GM23338 (cell line): ENCODE results near the gene RBFOX1. TPM values are rescaled to one million over a fixed set of nuclear protein-coding genes. Genes with fewer than 3 reads are reported as not detected.

Experiments used
- ATAC-seq: fragments of 200-7000 bp; cut with Tn5 transposase; 3 replicates; pipeline ENCODE4 v1.9.1; 2020
- DNase-seq: peaks from one replicate; pipeline ENCODE4 v3.0.0-alpha.2; 2015; ENCODE audit warnings: low spot score
- H2AFZ ChIP-seq: fragments of 200-600 bp; sonication (generic); 2 replicates; pipeline ENCODE4 v1.8.0; 2016; ENCODE audit warnings: antibody characterized with exemption, mild to moderate bottlenecking, moderate library complexity
- H3F3A ChIP-seq: fragments of 200-600 bp; sonication (generic); replicated peaks from 2 replicates; pipeline ENCODE4 v1.8.0; 2017; ENCODE audit warnings: antibody characterized with exemption, mixed run types, low read depth
- H3K27ac ChIP-seq: fragments of 200-600 bp; sonication (generic); 2 replicates; pipeline ENCODE4 v1.6.1; 2016; ENCODE audit warnings: low read depth
- H3K27me3 ChIP-seq: fragments of 200-600 bp; sonication (generic); 2 replicates; pipeline ENCODE4 v1.8.0; 2016; ENCODE audit warnings: mild to moderate bottlenecking, mixed run types, moderate library complexity; ENCODE audit not compliant: insufficient read depth
- H3K36me3 ChIP-seq: fragments of 200-600 bp; sonication (generic); 2 replicates; pipeline ENCODE4 v1.8.0; 2016; ENCODE audit warnings: mild to moderate bottlenecking; ENCODE audit not compliant: insufficient read depth
- H3K4me1 ChIP-seq: fragments of 200-600 bp; sonication (generic); 2 replicates; pipeline ENCODE4 v1.8.0; 2016; ENCODE audit warnings: mild to moderate bottlenecking, moderate library complexity; ENCODE audit not compliant: insufficient read depth
- H3K4me2 ChIP-seq: fragments of 200-600 bp; sonication (generic); 2 replicates; pipeline ENCODE4 v1.7.1; 2017; ENCODE audit warnings: mixed run types
- H3K4me3 ChIP-seq: fragments of 200-600 bp; sonication (generic); 2 replicates; pipeline ENCODE4 v1.6.1; 2016; ENCODE audit warnings: mixed run types
- H3K79me2 ChIP-seq: fragments of 200-600 bp; sonication (generic); replicated peaks from 2 replicates; pipeline ENCODE4 v1.8.0; 2017; ENCODE audit warnings: mild to moderate bottlenecking; ENCODE audit not compliant: insufficient read depth
- H3K9me2 ChIP-seq: fragments of 200-600 bp; sonication (generic); 2 replicates; pipeline ENCODE4 v1.8.0; 2017; ENCODE audit not compliant: insufficient read depth
- H4K20me1 ChIP-seq: fragments of 200-600 bp; sonication (generic); replicated peaks from 2 replicates; pipeline ENCODE4 v1.8.0; 2017; ENCODE audit warnings: mild to moderate bottlenecking; ENCODE audit not compliant: insufficient read depth
- H3K27ac Mint-ChIP-seq: 2 replicates; pipeline ENCODE4 v1.8.0; 2020; ENCODE audit warnings: inconsistent platforms, mild to moderate bottlenecking, moderate library complexity, mixed read lengths
- H3K27me3 Mint-ChIP-seq: 3 replicates; pipeline ENCODE4 v1.8.0; 2022; ENCODE audit warnings: low read depth, mild to moderate bottlenecking, moderate library complexity, mixed read lengths, inconsistent platforms; ENCODE audit not compliant: insufficient read depth, poor library complexity
- H3K36me3 Mint-ChIP-seq: 3 replicates; pipeline ENCODE4 v1.8.0; 2021; ENCODE audit warnings: low read depth, mild to moderate bottlenecking, inconsistent platforms, moderate library complexity, mixed read lengths
- H3K4me1 Mint-ChIP-seq: 3 replicates; pipeline ENCODE4 v1.8.0; 2020; ENCODE audit warnings: mild to moderate bottlenecking, inconsistent platforms, mixed read lengths
- H3K4me3 Mint-ChIP-seq: 3 replicates; pipeline ENCODE4 v1.8.0; 2021; ENCODE audit warnings: moderate library complexity, mild to moderate bottlenecking, inconsistent platforms, mixed read lengths
- H3K9me3 Mint-ChIP-seq: 3 replicates; pipeline ENCODE4 v1.8.0; 2020; ENCODE audit warnings: moderate library complexity, mild to moderate bottlenecking, inconsistent platforms, mixed read lengths
- EZH2 ChIP-seq: fragments of 200-600 bp; sonication (generic); IDR thresholded peaks from one replicate; pipeline ENCODE4 v1.8.0; 2017; ENCODE audit warnings: antibody characterized with exemption, mild to moderate bottlenecking, low read depth; ENCODE audit not compliant: unreplicated experiment
- EZH2phosphoT487 ChIP-seq: fragments of 200-600 bp; sonication (generic); IDR thresholded peaks from one replicate; pipeline ENCODE4 v1.8.1; 2018; ENCODE audit warnings: antibody characterized with exemption; ENCODE audit not compliant: unreplicated experiment
- POLR2AphosphoS5 ChIP-seq: IDR thresholded peaks from 2 replicates; pipeline ENCODE4 v1.6.1; 2016; ENCODE audit warnings: antibody characterized with exemption, low read depth
- polyA plus RNA-seq: library from polyadenylated mRNA; unstranded; fragments of >200 nt; fragmentation: Nextera tagmentation; extraction: Ambion mirVana; gene quantifications from 2 replicates; pipeline ENCODE4 v1.2.1, GENCODE V29; 2016
- total RNA-seq: library from RNA; depleted of rRNA; stranded (reverse); fragments of >200 nt; shearing (Covaris generic); gene quantifications from 2 replicates; pipeline ENCODE4 v1.2.3, GENCODE V29; 2014
- TF ChIP-seq, protein P1 (sequence below): IDR thresholded peaks from 2 replicates; pipeline ENCODE4 v1.6.1; 2016; ENCODE audit warnings: antibody characterized with exemption
- TF ChIP-seq, protein P2 (sequence below): IDR thresholded peaks from one replicate; pipeline ENCODE4 v1.6.1; 2018; ENCODE audit warnings: antibody characterized with exemption; ENCODE audit not compliant: unreplicated experiment

RBFOX1 gene
- total and polyA plus RNA-seq, 2 experiments from 2014 or later: 2.5 to 3.6 TPM

DNA sequence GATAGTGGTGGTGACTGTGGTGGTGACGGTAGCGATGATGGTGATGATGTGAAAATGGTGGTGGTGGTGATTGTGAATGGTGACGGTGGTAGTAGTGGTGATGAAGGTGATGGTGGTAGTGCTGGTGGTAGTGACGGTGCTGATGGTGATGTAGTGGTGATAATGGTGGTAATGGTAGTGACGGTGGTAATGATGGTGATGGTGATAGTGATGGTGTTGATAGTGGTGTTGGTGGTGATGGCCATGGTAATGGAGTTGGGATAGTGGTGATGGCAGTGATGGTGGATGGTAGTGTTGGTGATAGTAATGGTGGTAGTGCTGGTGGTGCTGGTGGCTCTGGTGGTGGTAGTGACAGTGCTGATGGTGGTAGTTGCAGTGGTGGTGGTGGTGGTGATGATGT is 14.7 kb upstream of the RBFOX1 start (continued):
- TF ChIP-seq, protein P1, sequence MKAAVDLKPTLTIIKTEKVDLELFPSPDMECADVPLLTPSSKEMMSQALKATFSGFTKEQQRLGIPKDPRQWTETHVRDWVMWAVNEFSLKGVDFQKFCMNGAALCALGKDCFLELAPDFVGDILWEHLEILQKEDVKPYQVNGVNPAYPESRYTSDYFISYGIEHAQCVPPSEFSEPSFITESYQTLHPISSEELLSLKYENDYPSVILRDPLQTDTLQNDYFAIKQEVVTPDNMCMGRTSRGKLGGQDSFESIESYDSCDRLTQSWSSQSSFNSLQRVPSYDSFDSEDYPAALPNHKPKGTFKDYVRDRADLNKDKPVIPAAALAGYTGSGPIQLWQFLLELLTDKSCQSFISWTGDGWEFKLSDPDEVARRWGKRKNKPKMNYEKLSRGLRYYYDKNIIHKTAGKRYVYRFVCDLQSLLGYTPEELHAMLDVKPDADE: no peak
- TF ChIP-seq EZH2phosphoT487 (no peak), POLR2AphosphoS5 (no peak)

DNA sequence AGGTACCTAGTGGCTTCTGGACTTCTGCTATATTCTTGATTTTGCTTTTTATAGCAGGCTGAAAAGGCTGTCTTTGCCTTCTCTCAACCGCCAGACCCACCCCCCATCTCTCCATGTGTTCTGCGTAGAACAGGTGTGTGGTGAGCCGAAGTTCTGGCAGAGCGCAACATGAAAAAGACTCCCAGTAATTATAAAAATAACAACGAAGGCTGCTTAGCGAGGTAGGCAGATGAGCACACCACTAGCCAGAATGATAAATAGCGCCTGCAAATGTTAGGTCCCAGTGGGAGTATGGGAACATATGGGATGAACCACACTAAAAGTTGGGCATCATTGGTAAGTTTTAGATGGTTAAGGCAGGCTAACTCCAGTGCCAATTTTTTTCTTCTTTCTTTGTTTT is 14.0 kb upstream of the RBFOX1 start:
- H3K27me3 Mint-ChIP-seq: peaks cover 2% of the 10 kb centered on the region
- no peak for TF ChIP-seq POLR2AphosphoS5
- no peak overlapping the region for H3K4me3 ChIP-seq
- no peak for ATAC-seq
- H3K27me3 ChIP-seq: no peaks in the 10 kb centered on the region
- H3K9me3 Mint-ChIP-seq: peaks cover 3% of the 10 kb centered on the region; the same call in 2 of the 3 replicates
- no peaks in the 10 kb centered on the region for H3K36me3 Mint-ChIP-seq
- H3F3A ChIP-seq: no peaks in the 10 kb centered on the region
- H2AFZ ChIP-seq: no peak overlapping the region
- no peaks in the 10 kb centered on the region for H3K79me2 ChIP-seq
- H3K4me2 ChIP-seq: no peak overlapping the region
- no peak overlapping the region for H3K4me3 Mint-ChIP-seq
- DNase-seq: no peak
- H3K4me1 ChIP-seq: no peaks in the 10 kb centered on the region
- no peaks in the 10 kb centered on the region for H4K20me1 ChIP-seq
- H3K36me3 ChIP-seq: peaks cover 2% of the 10 kb centered on the region; the same call in 1 of the 2 replicates
- H3K4me1 Mint-ChIP-seq: peaks cover 2% of the 10 kb centered on the region
- H3K9me2 ChIP-seq: no peaks in the 10 kb centered on the region
- H3K27ac ChIP-seq: no peak overlapping the region
- no peak overlapping the region for H3K27ac Mint-ChIP-seq

DNA sequence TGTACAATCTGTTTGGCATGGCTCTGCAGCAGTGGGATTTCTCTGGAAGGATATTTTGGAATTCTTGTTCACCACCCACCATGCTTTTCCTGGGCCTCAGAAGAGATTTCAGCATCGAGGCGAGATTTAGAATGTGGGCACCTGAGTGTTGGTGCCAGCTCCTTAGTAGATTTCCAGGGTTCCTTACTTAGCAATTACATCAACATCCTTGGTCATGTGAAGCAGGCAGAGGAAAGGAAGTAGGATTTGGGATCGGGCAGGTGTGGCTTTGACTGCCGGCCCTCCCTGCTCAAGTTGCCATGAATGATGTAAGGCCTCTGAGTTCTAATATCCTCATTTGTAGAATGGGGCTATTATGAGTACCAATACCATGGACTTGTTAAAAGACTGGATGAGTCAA is 13.1 kb upstream of the RBFOX1 start:
- no peak overlapping the region for H2AFZ ChIP-seq
- H3K9me3 Mint-ChIP-seq: peaks cover 3% of the 10 kb centered on the region; the same call in 2 of the 3 replicates
- no peaks in the 10 kb centered on the region for H3F3A ChIP-seq
- H3K36me3 Mint-ChIP-seq: no peaks in the 10 kb centered on the region
- no peak overlapping the region for H3K4me3 Mint-ChIP-seq
- H3K36me3 ChIP-seq: peaks cover 2% of the 10 kb centered on the region; the same call in 1 of the 2 replicates
- no peaks in the 10 kb centered on the region for H3K79me2 ChIP-seq
- H3K27ac ChIP-seq: no peak overlapping the region
- no peaks in the 10 kb centered on the region for H3K27me3 ChIP-seq
- no peak overlapping the region for H3K27ac Mint-ChIP-seq
- no peak overlapping the region for H3K4me3 ChIP-seq
- peaks cover 8% of the 10 kb centered on the region for H3K4me1 Mint-ChIP-seq
- no peaks in the 10 kb centered on the region for H3K27me3 Mint-ChIP-seq
- ATAC-seq (no peak), DNase-seq (no peak)
- no peaks in the 10 kb centered on the region for H3K9me2 ChIP-seq
- no peak overlapping the region for H3K4me2 ChIP-seq
- H3K4me1 ChIP-seq: no peaks in the 10 kb centered on the region
- TF ChIP-seq, protein P2, sequence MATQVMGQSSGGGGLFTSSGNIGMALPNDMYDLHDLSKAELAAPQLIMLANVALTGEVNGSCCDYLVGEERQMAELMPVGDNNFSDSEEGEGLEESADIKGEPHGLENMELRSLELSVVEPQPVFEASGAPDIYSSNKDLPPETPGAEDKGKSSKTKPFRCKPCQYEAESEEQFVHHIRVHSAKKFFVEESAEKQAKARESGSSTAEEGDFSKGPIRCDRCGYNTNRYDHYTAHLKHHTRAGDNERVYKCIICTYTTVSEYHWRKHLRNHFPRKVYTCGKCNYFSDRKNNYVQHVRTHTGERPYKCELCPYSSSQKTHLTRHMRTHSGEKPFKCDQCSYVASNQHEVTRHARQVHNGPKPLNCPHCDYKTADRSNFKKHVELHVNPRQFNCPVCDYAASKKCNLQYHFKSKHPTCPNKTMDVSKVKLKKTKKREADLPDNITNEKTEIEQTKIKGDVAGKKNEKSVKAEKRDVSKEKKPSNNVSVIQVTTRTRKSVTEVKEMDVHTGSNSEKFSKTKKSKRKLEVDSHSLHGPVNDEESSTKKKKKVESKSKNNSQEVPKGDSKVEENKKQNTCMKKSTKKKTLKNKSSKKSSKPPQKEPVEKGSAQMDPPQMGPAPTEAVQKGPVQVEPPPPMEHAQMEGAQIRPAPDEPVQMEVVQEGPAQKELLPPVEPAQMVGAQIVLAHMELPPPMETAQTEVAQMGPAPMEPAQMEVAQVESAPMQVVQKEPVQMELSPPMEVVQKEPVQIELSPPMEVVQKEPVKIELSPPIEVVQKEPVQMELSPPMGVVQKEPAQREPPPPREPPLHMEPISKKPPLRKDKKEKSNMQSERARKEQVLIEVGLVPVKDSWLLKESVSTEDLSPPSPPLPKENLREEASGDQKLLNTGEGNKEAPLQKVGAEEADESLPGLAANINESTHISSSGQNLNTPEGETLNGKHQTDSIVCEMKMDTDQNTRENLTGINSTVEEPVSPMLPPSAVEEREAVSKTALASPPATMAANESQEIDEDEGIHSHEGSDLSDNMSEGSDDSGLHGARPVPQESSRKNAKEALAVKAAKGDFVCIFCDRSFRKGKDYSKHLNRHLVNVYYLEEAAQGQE: no peak
- no peak for TF ChIP-seq EZH2
- TF ChIP-seq POLR2AphosphoS5: no peak
- no peaks in the 10 kb centered on the region for H4K20me1 ChIP-seq
